WERI-Rb-1 (cell line): Measurements from ENCODE around the gene CFAP68.

Source experiments
- DNase-seq: peaks from one replicate; pipeline ENCODE4 v3.0.0-alpha.2; 2020
- H3K27ac ChIP-seq: fragments of 250-450 bp; sonication (Bioruptor Pico); 2 replicates; pipeline ENCODE4 v1.5.1; 2020; ENCODE audit warnings: mild to moderate bottlenecking, moderate library complexity
- H3K27me3 ChIP-seq: fragments of 250-450 bp; sonication (Bioruptor Pico); 2 replicates; pipeline ENCODE4 v1.5.1; 2021; ENCODE audit warnings: mild to moderate bottlenecking, low read depth, moderate library complexity; ENCODE audit not compliant: insufficient read depth, severe bottlenecking
- H3K36me3 ChIP-seq: fragments of 250-450 bp; sonication (Bioruptor Pico); 2 replicates; pipeline ENCODE4 v1.5.1; 2020; ENCODE audit warnings: mild to moderate bottlenecking, moderate library complexity
- H3K4me3 ChIP-seq: 2 replicates; pipeline ENCODE4 v1.5.1; 2011; ENCODE audit warnings: low read depth, mild to moderate bottlenecking, control low read depth, low read length
- H3K9me3 ChIP-seq: fragments of 250-450 bp; sonication (Bioruptor Pico); 2 replicates; pipeline ENCODE4 v1.5.1; 2021; ENCODE audit warnings: mild to moderate bottlenecking, moderate library complexity; ENCODE audit not compliant: severe bottlenecking
- TF ChIP-seq, protein P1 (sequence below): IDR thresholded peaks from 2 replicates; pipeline ENCODE4 v1.5.1; 2011; ENCODE audit warnings: low read depth, mild to moderate bottlenecking, control low read depth, inconsistent platforms, low read length

The CFAP68 gene

GRCh38 chr11:111916768-111917167, 37.4 kb downstream of the CFAP68 start:
- H3K27ac ChIP-seq: no peak overlapping the region
- no peaks in the 10 kb centered on the region for H3K9me3 ChIP-seq
- TF ChIP-seq, protein P1, sequence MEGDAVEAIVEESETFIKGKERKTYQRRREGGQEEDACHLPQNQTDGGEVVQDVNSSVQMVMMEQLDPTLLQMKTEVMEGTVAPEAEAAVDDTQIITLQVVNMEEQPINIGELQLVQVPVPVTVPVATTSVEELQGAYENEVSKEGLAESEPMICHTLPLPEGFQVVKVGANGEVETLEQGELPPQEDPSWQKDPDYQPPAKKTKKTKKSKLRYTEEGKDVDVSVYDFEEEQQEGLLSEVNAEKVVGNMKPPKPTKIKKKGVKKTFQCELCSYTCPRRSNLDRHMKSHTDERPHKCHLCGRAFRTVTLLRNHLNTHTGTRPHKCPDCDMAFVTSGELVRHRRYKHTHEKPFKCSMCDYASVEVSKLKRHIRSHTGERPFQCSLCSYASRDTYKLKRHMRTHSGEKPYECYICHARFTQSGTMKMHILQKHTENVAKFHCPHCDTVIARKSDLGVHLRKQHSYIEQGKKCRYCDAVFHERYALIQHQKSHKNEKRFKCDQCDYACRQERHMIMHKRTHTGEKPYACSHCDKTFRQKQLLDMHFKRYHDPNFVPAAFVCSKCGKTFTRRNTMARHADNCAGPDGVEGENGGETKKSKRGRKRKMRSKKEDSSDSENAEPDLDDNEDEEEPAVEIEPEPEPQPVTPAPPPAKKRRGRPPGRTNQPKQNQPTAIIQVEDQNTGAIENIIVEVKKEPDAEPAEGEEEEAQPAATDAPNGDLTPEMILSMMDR: no peak
- no peak for DNase-seq
- no peaks in the 10 kb centered on the region for H3K36me3 ChIP-seq
- H3K27me3 ChIP-seq: no peaks in the 10 kb centered on the region
- H3K4me3 ChIP-seq: no peak overlapping the region

GRCh38 chr11:111917312-111917711, 38.0 kb downstream of the CFAP68 start:
- Histone ChIP-seq H3K9me3 (no peaks in the 10 kb centered on the region), H3K4me3 (no peak overlapping the region), H3K27me3 (no peaks in the 10 kb centered on the region), H3K27ac (no peak overlapping the region), H3K36me3 (no peaks in the 10 kb centered on the region)
- no peak for DNase-seq
- TF ChIP-seq, protein P1: no peak

- TF ChIP-seq, protein P1: no peak
- H3K27me3 ChIP-seq: no peaks in the 10 kb centered on the region
- H3K9me3 ChIP-seq: no peaks in the 10 kb centered on the region
- no peaks in the 10 kb centered on the region for H3K36me3 ChIP-seq
- H3K4me3 ChIP-seq: no peak overlapping the region
- no peak overlapping the region for H3K27ac ChIP-seq
- no peak for DNase-seq
Measured at GRCh38 chr11:111917788-111918187, 38.4 kb downstream of the CFAP68 start.

DNA sequence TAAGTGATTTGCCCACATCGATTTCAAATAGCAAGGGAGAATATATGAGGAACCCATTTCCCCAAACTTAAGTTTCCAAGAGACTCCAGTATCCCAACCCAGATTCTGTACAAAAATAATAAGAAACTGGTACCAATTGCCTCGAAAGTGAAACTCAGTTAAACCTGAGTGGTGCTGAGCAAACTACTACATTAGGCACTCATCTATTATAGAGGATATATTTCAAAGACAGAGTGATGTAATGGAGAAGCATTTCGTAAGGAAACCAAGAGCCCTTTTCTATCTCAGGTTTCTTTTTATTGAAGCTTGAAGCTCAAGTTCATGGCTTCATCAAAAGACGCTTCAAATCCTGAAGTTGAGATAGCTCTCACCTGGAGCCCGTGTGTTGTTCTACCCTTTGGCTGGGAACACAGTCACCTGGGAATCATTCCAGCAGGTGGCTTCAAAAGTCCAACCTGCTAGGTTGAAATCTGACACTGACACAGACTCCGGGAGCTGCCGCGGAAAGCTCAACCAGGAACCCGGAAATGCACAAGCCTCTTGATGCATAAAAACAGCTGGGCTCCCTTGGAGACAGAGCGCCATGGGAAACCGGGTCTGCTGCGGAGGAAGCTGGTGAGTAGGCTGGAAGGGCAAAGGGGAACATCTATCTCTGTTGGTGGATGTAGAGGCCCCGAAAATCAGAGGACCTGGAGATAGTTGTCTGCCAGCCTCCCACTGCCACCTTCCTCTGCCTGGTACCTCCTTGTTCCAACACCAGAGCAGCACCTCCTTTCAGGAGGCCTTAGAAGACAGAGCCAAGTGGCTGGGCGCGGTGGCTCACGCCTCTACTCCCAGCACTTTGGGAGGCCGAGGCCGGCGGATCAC, 39.3 kb downstream of the CFAP68 start, which contains the start of gene C11orf52:
Gene C11orf52, plus strand, starts transcription at position 524 of the 867 bp plus-strand sequence. Its CDS starts 60 bp downstream, at position 584.
- H3K4me3 ChIP-seq: no peak within 1 kb of the TSS
- no peak for DNase-seq

DNA sequence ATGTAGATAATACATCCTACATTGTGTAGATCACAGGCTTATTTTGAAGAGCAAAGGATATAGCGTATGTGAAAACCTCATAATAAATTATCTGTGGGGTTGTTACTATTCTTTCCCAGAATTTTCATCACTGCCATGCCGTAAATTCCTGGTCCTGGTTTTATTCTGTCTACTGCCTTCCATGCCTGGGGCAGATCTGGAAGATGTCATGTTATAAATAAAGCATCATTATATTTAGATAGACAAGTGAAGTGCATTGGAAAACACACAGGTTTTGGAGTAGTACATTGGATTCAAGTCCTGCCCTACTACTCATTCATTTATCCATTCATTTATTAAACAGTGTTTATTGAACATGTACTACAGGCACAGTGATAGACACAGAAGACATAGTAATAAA, 41.6 kb downstream of the CFAP68 start:
- H3K36me3 ChIP-seq: no peaks in the 10 kb centered on the region
- H3K27ac ChIP-seq: no peak overlapping the region
- DNase-seq: no peak
- no peaks in the 10 kb centered on the region for H3K9me3 ChIP-seq
- H3K4me3 ChIP-seq: no peak overlapping the region
- TF ChIP-seq, protein P1: no peak
- no peaks in the 10 kb centered on the region for H3K27me3 ChIP-seq

More for the DNA sequence above, 39.3 kb downstream of the CFAP68 start, which contains the start of gene C11orf52:
- no peak within 1 kb of the TSS for H3K27ac ChIP-seq
- TF ChIP-seq, protein P1: no peak
- no peaks in the 10 kb centered on the region for H3K36me3 ChIP-seq
- no peaks in the 10 kb centered on the region for H3K27me3 ChIP-seq
- H3K9me3 ChIP-seq: no peaks in the 10 kb centered on the region
